DOHH2 (cell line): ENCODE data around the gene OR2T10.
"Not testable (repeated sequence)": the region's sequence is repeated elsewhere in the genome, so short reads cannot be mapped to it uniquely, and the experiment has no call there.

Experiments used
- H3F3A ChIP-seq: fragments of 200-600 bp; sonication (generic), shearing (Covaris generic); 2 replicates; pipeline ENCODE4 v1.6.0; 2016; ENCODE audit warnings: antibody characterized with exemption, mild to moderate bottlenecking; ENCODE audit not compliant: control insufficient read depth, insufficient read depth
- H3K27ac ChIP-seq: fragments of 200-600 bp; sonication (generic); 2 replicates; pipeline ENCODE4 v1.5.1; 2014; ENCODE audit warnings: low read depth, mild to moderate bottlenecking, low read length, moderate library complexity
- H3K27me3 ChIP-seq: fragments of 200-600 bp; sonication (generic); 2 replicates; pipeline ENCODE4 v1.6.1; 2014; ENCODE audit warnings: mild to moderate bottlenecking, low read length, mixed read lengths; ENCODE audit not compliant: control insufficient read depth
- H3K36me3 ChIP-seq: fragments of 200-600 bp; sonication (generic); 2 replicates; pipeline ENCODE4 v1.6.1; 2014; ENCODE audit warnings: mild to moderate bottlenecking, low read length, moderate library complexity, mixed read lengths; ENCODE audit not compliant: control insufficient read depth
- H3K4me1 ChIP-seq: fragments of 200-600 bp; sonication (generic); 2 replicates; pipeline ENCODE4 v1.6.1; 2014; ENCODE audit warnings: mild to moderate bottlenecking, low read length, mixed read lengths; ENCODE audit not compliant: control insufficient read depth
- H3K4me2 ChIP-seq: fragments of 200-600 bp; sonication (generic); 2 replicates; pipeline ENCODE4 v1.6.0; 2014; ENCODE audit warnings: mild to moderate bottlenecking, low read length, moderate library complexity
- H3K4me3 ChIP-seq: fragments of 200-600 bp; sonication (generic); 2 replicates; pipeline ENCODE4 v1.5.1; 2014; ENCODE audit warnings: mild to moderate bottlenecking, low read length, mixed read lengths
- H3K79me2 ChIP-seq: fragments of 200-600 bp; sonication (generic); 2 replicates; pipeline ENCODE4 v1.6.1; 2014; ENCODE audit warnings: mild to moderate bottlenecking, low read length, mixed read lengths; ENCODE audit not compliant: control insufficient read depth
- H3K9me2 ChIP-seq: fragments of 200-600 bp; sonication (generic); replicated peaks from 2 replicates; pipeline ENCODE4 v1.6.1; 2014; ENCODE audit warnings: mild to moderate bottlenecking, low read length, mixed read lengths; ENCODE audit not compliant: control insufficient read depth
- H3K9me3 ChIP-seq: fragments of 200-600 bp; sonication (generic); 2 replicates; pipeline ENCODE4 v1.6.1; 2014; ENCODE audit warnings: antibody characterized with exemption, low read length, mixed read lengths; ENCODE audit not compliant: control insufficient read depth, insufficient read depth
- H4K20me1 ChIP-seq: fragments of 200-600 bp; sonication (generic); 2 replicates; pipeline ENCODE4 v1.6.0; 2014; ENCODE audit warnings: low read depth, mild to moderate bottlenecking, antibody characterized with exemption, low read length, moderate library complexity; ENCODE audit not compliant: control insufficient read depth, insufficient read depth
- CTCF ChIP-seq: fragments of 200-600 bp; sonication (generic); IDR thresholded peaks from one replicate; pipeline ENCODE4 v1.5.1; 2014; ENCODE audit warnings: antibody characterized with exemption, mild to moderate bottlenecking, low read depth, low read length; ENCODE audit not compliant: poor library complexity, severe bottlenecking
- EZH2phosphoT487 ChIP-seq: fragments of 200-600 bp; sonication (generic); IDR thresholded peaks from 2 replicates; pipeline ENCODE4 v1.6.1; 2017; ENCODE audit warnings: borderline replicate concordance, mild to moderate bottlenecking, antibody characterized with exemption, low read length, moderate library complexity, mixed read lengths

The OR2T10 gene

GRCh38 chr1:248590055-248590454 lies 7.4 kb downstream of the OR2T10 start:
- TF ChIP-seq CTCF: no peak
- TF ChIP-seq EZH2phosphoT487: no peak
- Histone ChIP-seq H3K79me2 (no peaks in the 10 kb centered on the region), H3K9me2 (no peaks in the 10 kb centered on the region), H4K20me1 (no peaks in the 10 kb centered on the region), H3K4me1 (no peaks in the 10 kb centered on the region), H3F3A (no peaks in the 10 kb centered on the region), H3K4me3 (no peak overlapping the region), H3K27me3 (no peaks in the 10 kb centered on the region), H3K27ac (no peak overlapping the region), H3K4me2 (no peak overlapping the region), H3K36me3 (no peaks in the 10 kb centered on the region), H3K9me3 (no peaks in the 10 kb centered on the region)

GRCh38 chr1:248589334-248589733 lies 8.2 kb downstream of the OR2T10 start:
- H3K4me1 ChIP-seq: no peaks in the 10 kb centered on the region
- H3F3A ChIP-seq: no peaks in the 10 kb centered on the region
- no peaks in the 10 kb centered on the region for H3K79me2 ChIP-seq
- H3K27me3 ChIP-seq: no peaks in the 10 kb centered on the region
- H4K20me1 ChIP-seq: no peaks in the 10 kb centered on the region
- no peaks in the 10 kb centered on the region for H3K9me2 ChIP-seq
- H3K4me2 ChIP-seq: no peak overlapping the region
- H3K9me3 ChIP-seq: no peaks in the 10 kb centered on the region
- no peaks in the 10 kb centered on the region for H3K36me3 ChIP-seq
- H3K4me3 ChIP-seq: no peak overlapping the region
- no peak overlapping the region for H3K27ac ChIP-seq
- TF ChIP-seq EZH2phosphoT487 (no peak), CTCF (no peak)

- Histone ChIP-seq H3K27me3 (no peaks in the 10 kb centered on the region), H4K20me1 (no peaks in the 10 kb centered on the region), H3K36me3 (no peaks in the 10 kb centered on the region), H3K4me2 (no peak overlapping the region), H3K27ac (no peak overlapping the region), H3K4me3 (no peak overlapping the region), H3F3A (no peaks in the 10 kb centered on the region), H3K9me3 (no peaks in the 10 kb centered on the region), H3K79me2 (no peaks in the 10 kb centered on the region), H3K4me1 (no peaks in the 10 kb centered on the region), H3K9me2 (no peaks in the 10 kb centered on the region)
- TF ChIP-seq EZH2phosphoT487 (no peak), CTCF (no peak)
These were observed 12.2 kb downstream of the OR2T10 start for GRCh38 chr1:248585266-248585665.

GRCh38 chr1:248576260-248576980 lies 21.1 kb downstream of the OR2T10 start:
- Histone ChIP-seq H3K79me2 (no peaks in the 10 kb centered on the region), H3K4me3 (no peak overlapping the region), H3K9me3 (no peaks in the 10 kb centered on the region), H3K4me1 (no peaks in the 10 kb centered on the region), H3K9me2 (no peaks in the 10 kb centered on the region), H3K4me2 (no peak overlapping the region), H3K27ac (no peak overlapping the region), H3K27me3 (no peaks in the 10 kb centered on the region), H3K36me3 (no peaks in the 10 kb centered on the region), H4K20me1 (no peaks in the 10 kb centered on the region), H3F3A (no peaks in the 10 kb centered on the region)
- no peak for TF ChIP-seq EZH2phosphoT487
- no peak for TF ChIP-seq CTCF

GRCh38 chr1:248574657-248575056 lies 22.8 kb downstream of the OR2T10 start, which contains the start of gene OR2T34:
TSS of gene OR2T34 (minus strand) at chr1:248574757. CDS start at chr1:248574757, 0 bp downstream.
- H3K4me3 ChIP-seq, H4K20me1 ChIP-seq, H3K4me1 ChIP-seq, H3K4me2 ChIP-seq, H3K9me3 ChIP-seq, H3K27me3 ChIP-seq, H3K79me2 ChIP-seq, H3F3A ChIP-seq, H3K9me2 ChIP-seq, H3K36me3 ChIP-seq, H3K27ac ChIP-seq: not testable (repeated sequence)
